ENCODE results near the gene CEP126. TPM values are rescaled to one million over a fixed set of nuclear protein-coding genes. Genes with fewer than 3 reads are reported as not detected.
"Not testable (repeated sequence)": the region's sequence is repeated elsewhere in the genome, so short reads cannot be mapped to it uniquely, and the experiment has no call there.

Gene CEP126
- total RNA-seq, 1 experiment from 2014 or later = 4.3 TPM

DNA sequence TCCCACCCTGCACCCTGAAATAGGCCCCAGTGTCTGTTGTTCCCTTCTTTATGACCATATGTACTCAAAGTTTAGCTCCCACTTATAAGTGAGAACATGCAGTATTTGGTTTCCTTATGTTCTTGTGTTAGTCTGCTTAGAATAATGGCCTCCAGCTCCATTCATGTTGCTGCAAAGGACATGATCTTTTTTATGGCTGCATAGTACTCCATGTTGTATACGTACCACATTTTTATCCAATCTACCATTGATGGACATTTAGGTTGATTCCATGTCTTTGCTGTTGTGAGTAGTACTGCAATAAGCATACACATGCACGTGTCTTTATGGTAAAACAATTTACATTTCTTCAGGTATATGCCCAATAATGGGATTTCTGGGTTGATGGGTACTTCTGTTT is 60.9 kb downstream of the CEP126 start:
- DNase-seq (ENCODE audit: unreplicated experiment) = no peak
- Mint-ChIP-seq H3K27me3 (ENCODE audit: insufficient read depth, unreplicated experiment) (no peaks in the 10 kb centered on the region), H3K4me1 (ENCODE audit: insufficient read depth, unreplicated experiment) (no peaks in the 10 kb centered on the region), H3K36me3 (ENCODE audit: insufficient read depth, unreplicated experiment) (no peaks in the 10 kb centered on the region), H3K9me3 (ENCODE audit: unreplicated experiment) (no peaks in the 10 kb centered on the region), H3K27ac (ENCODE audit: low read depth, unreplicated experiment) (no peak overlapping the region), H3K4me3 (ENCODE audit: unreplicated experiment) (no peak overlapping the region)
- CTCF ChIA-PET = interaction anchor here (0.6 kb wide), 1 partner anchor 18 kb away, joined by 3 read pairs; no protein-coding TSS in a partner anchor
- TF ChIP-seq, protein P1, sequence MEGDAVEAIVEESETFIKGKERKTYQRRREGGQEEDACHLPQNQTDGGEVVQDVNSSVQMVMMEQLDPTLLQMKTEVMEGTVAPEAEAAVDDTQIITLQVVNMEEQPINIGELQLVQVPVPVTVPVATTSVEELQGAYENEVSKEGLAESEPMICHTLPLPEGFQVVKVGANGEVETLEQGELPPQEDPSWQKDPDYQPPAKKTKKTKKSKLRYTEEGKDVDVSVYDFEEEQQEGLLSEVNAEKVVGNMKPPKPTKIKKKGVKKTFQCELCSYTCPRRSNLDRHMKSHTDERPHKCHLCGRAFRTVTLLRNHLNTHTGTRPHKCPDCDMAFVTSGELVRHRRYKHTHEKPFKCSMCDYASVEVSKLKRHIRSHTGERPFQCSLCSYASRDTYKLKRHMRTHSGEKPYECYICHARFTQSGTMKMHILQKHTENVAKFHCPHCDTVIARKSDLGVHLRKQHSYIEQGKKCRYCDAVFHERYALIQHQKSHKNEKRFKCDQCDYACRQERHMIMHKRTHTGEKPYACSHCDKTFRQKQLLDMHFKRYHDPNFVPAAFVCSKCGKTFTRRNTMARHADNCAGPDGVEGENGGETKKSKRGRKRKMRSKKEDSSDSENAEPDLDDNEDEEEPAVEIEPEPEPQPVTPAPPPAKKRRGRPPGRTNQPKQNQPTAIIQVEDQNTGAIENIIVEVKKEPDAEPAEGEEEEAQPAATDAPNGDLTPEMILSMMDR (IDR thresholded peaks at IDR 0.05; ENCODE audit: unreplicated experiment) = no peak
- intact Hi-C loops (cut with micrococcal nuclease) = no loop called here
- no TSS peak for BruUV-seq (replicated peaks)
- POLR2A ChIA-PET = no interaction called here

DNA sequence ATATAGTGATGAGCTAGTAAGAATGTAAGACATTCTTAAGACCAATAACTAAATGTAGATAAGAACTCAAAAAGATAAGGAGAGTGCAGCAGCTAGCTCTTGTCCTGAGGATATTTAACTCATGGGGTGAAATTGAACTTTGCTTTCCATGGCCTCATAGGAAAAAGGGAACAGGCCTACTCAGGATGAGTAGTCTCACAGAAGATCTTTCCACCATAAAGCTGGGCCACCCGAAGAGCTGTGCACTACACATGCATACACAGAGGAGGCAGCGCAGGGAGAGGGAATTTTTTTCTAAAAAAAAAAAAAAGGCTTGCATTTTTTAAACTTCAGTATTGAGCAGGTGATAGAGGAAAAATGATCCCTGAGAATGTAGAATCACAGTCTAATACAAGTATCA is 72.6 kb downstream of the CEP126 start:
- no peak for DNase-seq (ENCODE audit: unreplicated experiment)
- Mint-ChIP-seq H3K9me3 (ENCODE audit: unreplicated experiment) (no peaks in the 10 kb centered on the region), H3K27me3 (ENCODE audit: insufficient read depth, unreplicated experiment) (no peaks in the 10 kb centered on the region), H3K36me3 (ENCODE audit: insufficient read depth, unreplicated experiment) (no peaks in the 10 kb centered on the region), H3K4me1 (ENCODE audit: insufficient read depth, unreplicated experiment) (peaks cover 5% of the 10 kb centered on the region), H3K27ac (ENCODE audit: low read depth, unreplicated experiment) (no peak overlapping the region), H3K4me3 (ENCODE audit: unreplicated experiment) (no peak overlapping the region)
- BruUV-seq (replicated peaks) = no TSS peak
- TF ChIP-seq, protein P1 (IDR thresholded peaks at IDR 0.05; ENCODE audit: unreplicated experiment) = no peak
- ChIA-PET CTCF (interaction anchor here (0.5 to 1.2 kb wide), 3 partner anchors 10 to 126 kb away, joined by 3 to 6 read pairs (median 4); no protein-coding TSS in a partner anchor), POLR2A (interaction anchor here (0.6 kb wide), 1 partner anchor 96 kb away, joined by 3 read pairs; no protein-coding TSS in a partner anchor)
- intact Hi-C loops (cut with micrococcal nuclease) = no loop called here

DNA sequence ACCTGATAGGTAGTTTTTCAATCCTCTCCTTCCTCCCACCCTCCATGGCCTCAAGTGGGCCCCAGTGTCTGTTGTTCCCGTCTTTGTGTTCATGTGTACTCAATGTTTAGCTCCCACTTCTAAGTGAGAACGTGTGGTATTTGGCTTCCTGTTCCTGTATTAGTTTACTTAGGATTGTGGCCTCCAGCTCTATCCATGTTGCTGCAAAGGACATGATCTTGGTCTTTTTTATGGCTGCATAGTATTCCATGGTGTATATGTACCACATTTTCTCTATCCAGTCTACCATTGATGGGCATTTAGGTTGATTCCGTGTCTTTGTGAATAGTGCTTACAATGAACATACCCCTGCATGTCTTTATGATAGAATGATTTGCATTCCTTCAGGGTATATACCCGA is 78.4 kb downstream of the CEP126 start:
- H3K36me3 Mint-ChIP-seq (ENCODE audit: insufficient read depth, unreplicated experiment) = peaks cover 3% of the 10 kb centered on the region
- no peak for DNase-seq (ENCODE audit: unreplicated experiment)
- ChIA-PET CTCF (interaction anchor here (1.1 kb wide), 1 partner anchor 132 kb away, joined by 3 read pairs; no protein-coding TSS in a partner anchor), POLR2A (no interaction called here)
- H3K27me3 Mint-ChIP-seq (ENCODE audit: insufficient read depth, unreplicated experiment) = no peaks in the 10 kb centered on the region
- no peak overlapping the region for H3K27ac Mint-ChIP-seq (ENCODE audit: low read depth, unreplicated experiment)
- H3K9me3 Mint-ChIP-seq (ENCODE audit: unreplicated experiment) = no peaks in the 10 kb centered on the region
- TF ChIP-seq, protein P1 (IDR thresholded peaks at IDR 0.05; ENCODE audit: unreplicated experiment) = no peak
- no peaks in the 10 kb centered on the region for H3K4me1 Mint-ChIP-seq (ENCODE audit: insufficient read depth, unreplicated experiment)
- BruUV-seq (replicated peaks) = no TSS peak
- intact Hi-C loops (cut with micrococcal nuclease) = no loop called here
- no peak overlapping the region for H3K4me3 Mint-ChIP-seq (ENCODE audit: unreplicated experiment)

DNA sequence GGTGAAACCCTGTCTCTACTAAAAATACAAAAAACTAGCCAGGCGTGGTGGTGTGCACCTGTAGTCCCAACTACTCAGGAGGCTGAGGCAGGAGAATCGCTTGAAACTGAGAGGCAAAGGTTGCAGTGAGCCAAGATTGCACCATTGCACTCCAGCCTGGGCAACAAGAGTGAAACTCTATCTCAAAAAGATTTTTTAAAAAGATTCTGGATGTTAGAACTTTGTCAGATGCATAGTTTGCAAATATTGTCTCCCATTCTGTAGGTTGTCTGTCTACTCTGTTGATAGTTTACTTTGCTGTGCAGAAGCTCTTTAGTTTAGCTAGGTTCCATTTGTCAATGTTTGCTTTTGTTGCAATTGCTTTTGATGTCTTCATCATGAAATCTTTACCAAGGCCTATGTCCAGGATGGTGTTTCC is 79.3 kb downstream of the CEP126 start:
- POLR2A ChIA-PET = not testable (repeated sequence)

DNA sequence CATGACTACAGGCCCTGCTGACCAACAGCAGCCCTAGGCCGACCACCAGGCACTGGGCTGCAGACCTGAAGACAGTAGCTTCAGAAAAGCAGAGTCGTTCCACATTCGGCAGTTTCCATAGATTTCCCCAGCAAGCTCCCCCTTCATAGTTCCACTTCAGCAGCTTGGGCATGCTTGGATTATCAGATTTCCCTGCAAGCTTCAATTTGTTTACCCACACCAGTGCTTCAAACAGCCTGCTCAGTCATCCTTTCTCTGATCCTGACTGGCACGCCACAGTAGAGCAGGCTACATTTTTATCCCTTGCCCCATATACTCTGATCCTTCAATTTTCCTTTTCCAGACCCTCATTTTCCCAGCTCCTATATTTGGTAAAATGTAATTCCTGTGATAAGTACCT is 81.3 kb downstream of the CEP126 start:
- H3K27me3 Mint-ChIP-seq (ENCODE audit: insufficient read depth, unreplicated experiment) = no peaks in the 10 kb centered on the region
- POLR2A ChIA-PET = no interaction called here
- H3K4me1 Mint-ChIP-seq (ENCODE audit: insufficient read depth, unreplicated experiment) = no peaks in the 10 kb centered on the region
- CTCF ChIA-PET = interaction anchor here (1.2 to 2.8 kb wide), 4 partner anchors 11 to 561 kb away, joined by 3 to 13 read pairs (median 4); no protein-coding TSS in a partner anchor
- peaks cover 7% of the 10 kb centered on the region for H3K36me3 Mint-ChIP-seq (ENCODE audit: insufficient read depth, unreplicated experiment)
- no peaks in the 10 kb centered on the region for H3K9me3 Mint-ChIP-seq (ENCODE audit: unreplicated experiment)
- no peak overlapping the region for H3K27ac Mint-ChIP-seq (ENCODE audit: low read depth, unreplicated experiment)
- TF ChIP-seq, protein P1 (IDR thresholded peaks at IDR 0.05; ENCODE audit: unreplicated experiment) = no peak
- intact Hi-C loops (cut with micrococcal nuclease) = no loop called here
- DNase-seq (ENCODE audit: unreplicated experiment) = no peak
- BruUV-seq (replicated peaks) = no TSS peak
- H3K4me3 Mint-ChIP-seq (ENCODE audit: unreplicated experiment) = no peak overlapping the region

More for the DNA sequence above, 79.3 kb downstream of the CEP126 start:
- H3K4me1 Mint-ChIP-seq (ENCODE audit: insufficient read depth, unreplicated experiment); H3K36me3 Mint-ChIP-seq (ENCODE audit: insufficient read depth, unreplicated experiment); DNase-seq (ENCODE audit: unreplicated experiment); H3K4me3 Mint-ChIP-seq (ENCODE audit: unreplicated experiment); intact Hi-C loops (cut with micrococcal nuclease); BruUV-seq (replicated peaks); CTCF ChIA-PET; H3K27me3 Mint-ChIP-seq (ENCODE audit: insufficient read depth, unreplicated experiment); H3K9me3 Mint-ChIP-seq (ENCODE audit: unreplicated experiment); H3K27ac Mint-ChIP-seq (ENCODE audit: low read depth, unreplicated experiment): not testable (repeated sequence)

Data from MCF 10A (cell line).